ENCODE data around the gene PRELID3B. TPM values are rescaled to one million over a fixed set of nuclear protein-coding genes. Genes with fewer than 3 reads are reported as not detected.

Gene PRELID3B
- 10 to 100 TPM; 57.3 to 65.7 TPM for total RNA-seq

DNA sequence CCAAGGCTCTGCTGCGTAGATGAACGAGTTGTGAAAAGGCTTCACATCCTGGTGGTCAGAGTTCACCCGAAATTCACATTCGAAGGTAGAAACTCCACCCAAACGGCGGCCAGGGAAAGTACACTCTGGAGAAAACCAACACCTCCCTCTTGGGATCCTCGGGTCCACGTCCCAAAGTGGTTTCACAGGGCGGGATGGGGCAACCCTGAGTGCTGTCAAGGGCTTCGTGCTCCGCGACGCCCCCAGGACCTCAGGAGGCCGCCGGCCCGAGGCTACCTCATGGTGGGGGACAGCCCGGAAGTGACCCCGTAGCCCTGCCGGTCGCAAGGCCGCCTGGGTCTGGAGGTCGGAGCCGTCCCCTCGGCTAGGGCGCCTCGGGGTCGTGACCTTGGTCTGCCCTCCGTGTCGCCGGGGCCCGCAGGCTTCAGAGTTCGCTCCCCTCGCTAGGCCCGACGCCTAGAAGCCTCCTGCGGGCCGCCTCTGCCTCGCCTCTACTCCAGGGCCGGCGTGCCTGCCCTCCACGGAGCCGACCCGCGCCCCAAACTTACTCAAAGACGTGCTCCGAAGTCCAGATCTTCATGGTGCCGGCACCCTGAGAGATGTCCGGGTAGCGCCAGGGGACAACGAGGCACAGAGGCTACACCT, at the start of gene PRELID3B:
PRELID3B (minus strand) TSS at position 636 of the 645 bp plus-strand sequence; CDS start at position 580, 56 bp downstream.
- POLR2A ChIA-PET, result interaction anchor here (1.0 to 4.9 kb wide), 3 partner anchors 10 to 153 kb away, joined by 3 to 59 read pairs (median 13); partner anchors contain the start of gene ATP5F1E
- H3K9me3 Mint-ChIP-seq, result no peaks in the 10 kb centered on the region
- no peaks in the 10 kb centered on the region for H3K27me3 Mint-ChIP-seq
- H3K4me1 Mint-ChIP-seq, result peaks cover 48% of the 10 kb centered on the region
- H3K27ac Mint-ChIP-seq, result peak within 1 kb of the TSS; percentile 89
- H3K4me3 Mint-ChIP-seq, result peak within 1 kb of the TSS; percentile 93
- DNase-seq (no peak), ATAC-seq (ENCODE audit: low read depth) (peak; percentile 37)
- peaks cover 17% of the 10 kb centered on the region for H3K36me3 Mint-ChIP-seq

- H3K4me3 Mint-ChIP-seq, result no peak overlapping the region
- POLR2A ChIA-PET, result interaction anchor here (0.6 to 1.2 kb wide), 4 partner anchors 54 to 139 kb away, joined by 3 to 4 read pairs (median 3); no protein-coding TSS in a partner anchor
- H3K27ac Mint-ChIP-seq, result no peak overlapping the region
- peak; percentile 81 for DNase-seq
- peak; percentile 76 for ATAC-seq (ENCODE audit: low read depth)
- H3K36me3 Mint-ChIP-seq, result no peaks in the 10 kb centered on the region
- H3K4me1 Mint-ChIP-seq, result peaks cover 1% of the 10 kb centered on the region
- no peaks in the 10 kb centered on the region for H3K9me3 Mint-ChIP-seq
- peaks cover 17% of the 10 kb centered on the region for H3K27me3 Mint-ChIP-seq
These were observed 45.3 kb upstream of the PRELID3B start for GRCh38 chr20:59087829-59088433.

DNA sequence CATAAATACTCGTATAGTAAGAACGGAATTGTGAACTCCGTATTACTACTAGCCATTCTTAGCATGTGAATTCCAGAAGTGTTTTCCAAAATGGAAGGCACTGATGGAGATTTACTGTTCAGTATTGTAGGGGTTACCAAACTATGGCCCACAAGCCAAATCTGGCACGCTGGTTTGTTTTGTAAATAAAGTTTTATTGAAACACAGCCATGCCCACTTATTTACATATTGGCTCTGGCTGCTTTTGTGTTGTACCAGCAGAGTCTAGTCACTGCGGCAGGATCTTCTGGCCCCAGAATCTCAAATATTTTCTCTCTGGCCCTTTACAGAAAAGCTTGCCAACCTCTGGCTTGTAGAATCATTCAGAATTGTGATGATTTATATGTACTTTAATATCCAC, 44.3 kb upstream of the PRELID3B start:
- H3K27ac Mint-ChIP-seq, result no peak overlapping the region
- no peak for ATAC-seq (ENCODE audit: low read depth)
- POLR2A ChIA-PET, result no interaction called here
- H3K27me3 Mint-ChIP-seq, result peaks cover 17% of the 10 kb centered on the region
- H3K36me3 Mint-ChIP-seq, result no peaks in the 10 kb centered on the region
- no peak overlapping the region for H3K4me3 Mint-ChIP-seq
- no peaks in the 10 kb centered on the region for H3K9me3 Mint-ChIP-seq
- DNase-seq, result no peak
- peaks cover 1% of the 10 kb centered on the region for H3K4me1 Mint-ChIP-seq

GRCh38 chr20:59084041-59084850, 41.7 kb upstream of the PRELID3B start:
- ATAC-seq (ENCODE audit: low read depth) (no peak), DNase-seq (no peak)
- Mint-ChIP-seq H3K36me3 (no peaks in the 10 kb centered on the region), H3K4me1 (no peaks in the 10 kb centered on the region), H3K27ac (no peak overlapping the region), H3K9me3 (no peaks in the 10 kb centered on the region), H3K27me3 (peaks cover 13% of the 10 kb centered on the region), H3K4me3 (no peak overlapping the region)
- POLR2A ChIA-PET, result no interaction called here

DNA sequence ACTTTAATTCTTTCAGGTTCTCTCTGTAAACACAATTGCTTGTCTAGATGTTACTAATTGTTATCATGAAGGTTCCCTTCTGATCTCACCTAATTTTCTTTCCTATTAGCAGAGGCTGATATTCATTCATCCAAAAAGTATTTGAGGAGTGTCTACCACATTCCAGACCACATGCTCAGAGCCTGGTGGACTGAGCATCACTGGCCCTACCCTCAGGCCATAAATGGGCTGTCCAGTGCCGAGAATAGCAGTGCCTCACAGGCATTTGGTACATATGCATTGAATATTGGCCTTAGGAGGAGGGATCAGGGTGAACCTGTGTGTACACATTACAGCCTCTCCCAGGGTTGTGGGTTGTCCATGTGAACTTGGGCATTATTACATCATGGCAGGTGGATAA, 40.4 kb upstream of the PRELID3B start:
- peaks cover 2% of the 10 kb centered on the region for H3K4me1 Mint-ChIP-seq
- H3K4me3 Mint-ChIP-seq, result no peak overlapping the region
- H3K27me3 Mint-ChIP-seq, result peaks cover 12% of the 10 kb centered on the region
- no peaks in the 10 kb centered on the region for H3K36me3 Mint-ChIP-seq
- H3K9me3 Mint-ChIP-seq, result no peaks in the 10 kb centered on the region
- ATAC-seq (ENCODE audit: low read depth), result no peak
- H3K27ac Mint-ChIP-seq, result no peak overlapping the region
- POLR2A ChIA-PET, result no interaction called here
- DNase-seq, result no peak

- POLR2A ChIA-PET, result no interaction called here
- Mint-ChIP-seq H3K36me3 (no peaks in the 10 kb centered on the region), H3K27me3 (peaks cover 12% of the 10 kb centered on the region), H3K9me3 (no peaks in the 10 kb centered on the region), H3K27ac (no peak overlapping the region), H3K4me3 (no peak overlapping the region), H3K4me1 (peaks cover 6% of the 10 kb centered on the region)
- ATAC-seq (ENCODE audit: low read depth), result no peak
- no peak for DNase-seq
These were observed 39.6 kb upstream of the PRELID3B start for GRCh38 chr20:59082077-59082740.

- Mint-ChIP-seq H3K4me1 (peaks cover 7% of the 10 kb centered on the region), H3K4me3 (no peak overlapping the region), H3K27ac (no peak overlapping the region), H3K9me3 (no peaks in the 10 kb centered on the region), H3K27me3 (peaks cover 12% of the 10 kb centered on the region), H3K36me3 (no peaks in the 10 kb centered on the region)
- POLR2A ChIA-PET, result no interaction called here
- ATAC-seq (ENCODE audit: low read depth) (no peak), DNase-seq (no peak)
These were observed 38.5 kb upstream of the PRELID3B start for GRCh38 chr20:59081036-59081435.

GRCh38 chr20:59078231-59078630, 35.6 kb upstream of the PRELID3B start:
- no peaks in the 10 kb centered on the region for H3K36me3 Mint-ChIP-seq
- no peak for ATAC-seq (ENCODE audit: low read depth)
- H3K27me3 Mint-ChIP-seq, result peaks cover 7% of the 10 kb centered on the region
- no peak overlapping the region for H3K27ac Mint-ChIP-seq
- peaks cover 12% of the 10 kb centered on the region for H3K4me1 Mint-ChIP-seq
- no peak for DNase-seq
- H3K4me3 Mint-ChIP-seq, result no peak overlapping the region
- POLR2A ChIA-PET, result no interaction called here
- no peaks in the 10 kb centered on the region for H3K9me3 Mint-ChIP-seq

- Mint-ChIP-seq H3K4me1 (peaks cover 12% of the 10 kb centered on the region), H3K27me3 (peaks cover 10% of the 10 kb centered on the region), H3K36me3 (no peaks in the 10 kb centered on the region), H3K4me3 (no peak overlapping the region), H3K9me3 (no peaks in the 10 kb centered on the region), H3K27ac (no peak overlapping the region)
- DNase-seq (no peak), ATAC-seq (ENCODE audit: low read depth) (no peak)
- POLR2A ChIA-PET, result no interaction called here
These were observed 35.1 kb upstream of the PRELID3B start for GRCh38 chr20:59077705-59078104.

DNA sequence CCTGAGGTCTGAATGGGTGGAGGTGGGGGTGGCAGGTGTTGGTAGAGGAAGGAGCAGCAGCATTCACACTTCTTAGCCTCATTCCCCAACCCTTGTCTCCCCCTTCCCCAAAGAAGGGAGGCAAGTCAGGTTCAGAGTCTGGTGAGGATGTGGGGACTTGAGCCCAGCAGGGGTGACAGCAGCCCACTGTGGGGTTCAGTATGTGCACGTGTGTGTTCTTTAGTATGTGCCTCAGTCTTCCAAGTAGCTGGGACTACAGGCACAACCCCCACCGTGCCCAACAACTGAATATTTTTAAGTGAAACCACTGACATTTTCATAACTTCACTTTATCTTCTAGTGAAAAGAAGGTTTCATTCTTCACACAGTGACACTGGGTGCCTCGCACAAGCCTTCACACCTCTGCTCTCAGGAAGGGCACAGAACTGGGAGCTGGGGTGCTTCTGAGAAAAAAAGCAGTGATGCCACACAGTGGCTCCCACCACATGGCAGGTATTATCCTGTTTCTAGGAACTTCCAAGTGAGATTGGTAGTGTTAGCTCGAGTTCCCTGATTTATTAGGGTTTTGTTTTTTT, 33.4 kb upstream of the PRELID3B start:
- H3K27ac Mint-ChIP-seq, result no peak overlapping the region
- peaks cover 6% of the 10 kb centered on the region for H3K27me3 Mint-ChIP-seq
- POLR2A ChIA-PET, result interaction anchor here (0.6 kb wide), 1 partner anchor 183 kb away, joined by 3 read pairs; no protein-coding TSS in a partner anchor

DNA sequence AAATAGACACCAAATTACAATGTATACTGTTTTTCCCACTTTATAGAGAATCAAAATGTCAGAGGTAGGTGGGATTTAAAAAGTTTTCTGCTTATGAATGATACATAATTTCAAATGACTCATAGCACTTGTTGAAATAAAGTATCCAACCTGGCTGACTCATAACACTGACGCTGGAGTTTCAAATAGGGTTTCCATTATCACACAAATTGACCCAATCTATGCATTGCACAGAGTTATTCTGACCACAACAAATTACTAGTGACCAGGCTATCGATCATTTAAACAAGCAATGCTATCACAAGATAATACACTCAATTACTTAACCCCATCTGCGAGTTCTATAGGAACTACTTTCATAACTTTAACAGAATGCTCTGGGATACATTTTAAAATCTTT, 31.9 kb upstream of the PRELID3B start:
- DNase-seq, result no peak
- Mint-ChIP-seq H3K36me3 (no peaks in the 10 kb centered on the region), H3K27me3 (peaks cover 15% of the 10 kb centered on the region), H3K4me3 (no peak overlapping the region), H3K27ac (no peak overlapping the region), H3K4me1 (peaks cover 12% of the 10 kb centered on the region), H3K9me3 (no peaks in the 10 kb centered on the region)
- POLR2A ChIA-PET, result no interaction called here
- no peak for ATAC-seq (ENCODE audit: low read depth)

More for the DNA sequence above, 33.4 kb upstream of the PRELID3B start:
- H3K9me3 Mint-ChIP-seq, result no peaks in the 10 kb centered on the region
- H3K4me3 Mint-ChIP-seq, result no peak overlapping the region
- ATAC-seq (ENCODE audit: low read depth) (no peak), DNase-seq (no peak)
- no peaks in the 10 kb centered on the region for H3K36me3 Mint-ChIP-seq
- H3K4me1 Mint-ChIP-seq, result peaks cover 12% of the 10 kb centered on the region

GRCh38 chr20:59073582-59073981, 31.0 kb upstream of the PRELID3B start:
- H3K36me3 Mint-ChIP-seq, result no peaks in the 10 kb centered on the region
- H3K27ac Mint-ChIP-seq, result no peak overlapping the region
- POLR2A ChIA-PET, result no interaction called here
- H3K9me3 Mint-ChIP-seq, result no peaks in the 10 kb centered on the region
- no peak for ATAC-seq (ENCODE audit: low read depth)
- no peak overlapping the region for H3K4me3 Mint-ChIP-seq
- peaks cover 12% of the 10 kb centered on the region for H3K4me1 Mint-ChIP-seq
- peaks cover 16% of the 10 kb centered on the region for H3K27me3 Mint-ChIP-seq
- DNase-seq, result no peak

- POLR2A ChIA-PET, result no interaction called here
- H3K9me3 Mint-ChIP-seq, result no peaks in the 10 kb centered on the region
- no peaks in the 10 kb centered on the region for H3K36me3 Mint-ChIP-seq
- H3K4me1 Mint-ChIP-seq, result peaks cover 6% of the 10 kb centered on the region
- DNase-seq, result no peak
- no peak overlapping the region for H3K4me3 Mint-ChIP-seq
- no peak overlapping the region for H3K27ac Mint-ChIP-seq
- H3K27me3 Mint-ChIP-seq, result peaks cover 30% of the 10 kb centered on the region
- no peak for ATAC-seq (ENCODE audit: low read depth)
These were observed 28.6 kb upstream of the PRELID3B start for GRCh38 chr20:59071216-59071615.

Measured in activated naive CD8-positive, alpha-beta T cell treated with anti-CD3 and anti-CD28 coated beads, Interleukin-2, amount 10 ng/mL, durations not matched to agents 7 days and 5 days (primary cell).